ENCODE data around the gene PAFAH1B2. TPM values are rescaled to one million over a fixed set of nuclear protein-coding genes. Genes with fewer than 3 reads are reported as not detected.

PAFAH1B2 gene
- total and polyA plus RNA-seq, 2 of the 8 experiments (the other 6 are each of a cell fraction or from before 2014, with no cell fraction given): 38.2 to 161 TPM

- Histone ChIP-seq H3K79me2 (ENCODE audit: control insufficient read depth in 1 of 2, insufficient read depth in 2 of 2, low read length in 2 of 2) (no peaks in the 10 kb centered on the region), H3K27me3 (replicated peaks in 1 of 4; ENCODE audit: control insufficient read depth in 3 of 4, extremely low read depth in 1 of 4, insufficient read depth in 3 of 4, low read length in 3 of 4) (no peaks in the 10 kb centered on the region), H4K91ac (replicated peaks; ENCODE audit: insufficient read length, low read length) (no peak overlapping the region), H2AFZ (ENCODE audit: low read length) (no peak overlapping the region), H3K36me3 (ENCODE audit: control insufficient read depth in 2 of 4, insufficient read depth in 4 of 4, low read length in 3 of 4) (no peaks in the 10 kb centered on the region), H4K20me1 (replicated peaks in 1 of 2; ENCODE audit: control insufficient read depth in 1 of 2, insufficient read depth in 2 of 2, low read length in 2 of 2) (no peaks in the 10 kb centered on the region), H3K23me2 (ENCODE audit: low read depth, low read length) (no peaks in the 10 kb centered on the region), H3K79me1 (ENCODE audit: low read depth, low read length) (no peaks in the 10 kb centered on the region), H2BK15ac (ENCODE audit: low read length) (no peak overlapping the region), H2BK120ac (replicated peaks; ENCODE audit: low read depth, low read length) (no peak overlapping the region), H3K4me3 (ENCODE audit: extremely low read depth in 1 of 4, insufficient read depth in 2 of 4, low read depth in 3 of 4, low read length in 4 of 4) (no peak overlapping the region), H2BK20ac (ENCODE audit: low read length) (no peak overlapping the region), H4K5ac (ENCODE audit: insufficient read length, low read depth, low read length) (no peak overlapping the region), H3K23ac (ENCODE audit: insufficient read length) (no peak overlapping the region), H2BK5ac (ENCODE audit: low read depth, low read length) (no peak overlapping the region), H3K9me3 (ENCODE audit: insufficient read depth in 2 of 2, low read depth in 1 of 2, low read length in 1 of 2) (no peaks in the 10 kb centered on the region), H2BK12ac (ENCODE audit: low read depth, low read length) (no peak overlapping the region), H4K8ac (ENCODE audit: extremely low read depth, insufficient read depth, low read length) (no peak overlapping the region), H3K14ac (ENCODE audit: insufficient read length) (no peak overlapping the region), H3K27ac (ENCODE audit: low read depth, low read length) (no peak overlapping the region), H3K4me2 (ENCODE audit: insufficient read depth in 1 of 2, low read depth in 2 of 2, low read length in 2 of 2) (no peak overlapping the region), H3K18ac (ENCODE audit: extremely low read depth, low read length) (no peak overlapping the region), H3K4me1 (replicated peaks in 1 of 4; ENCODE audit: control insufficient read depth in 3 of 4, insufficient read depth in 4 of 4, low read length in 3 of 4) (no peaks in the 10 kb centered on the region), H3K4ac (replicated peaks; ENCODE audit: insufficient read length, low read depth, low read length) (no peak overlapping the region), H2AK5ac (ENCODE audit: low read depth, low read length) (no peak overlapping the region), H3K56ac (replicated peaks; ENCODE audit: insufficient read length, low read depth, low read length) (no peak overlapping the region), H3K9ac (replicated peaks in 1 of 4; ENCODE audit: extremely low read depth in 1 of 4, low read depth in 3 of 4, low read length in 3 of 4) (no peak overlapping the region)
- ChIA-PET POLR2A (ENCODE audit: partially characterized antibody) (no interaction called here), CTCF (ENCODE audit: partially characterized antibody) (no interaction called here)
- FAIRE-seq (no peak), DNase-seq (ENCODE audit: low read depth in 1 of 2, low spot score in 2 of 2) (no peak)
- no peak for TF ChIP-seq MAFK (IDR thresholded peaks at IDR 0.05; ENCODE audit: low read depth, low read length)
- TF ChIP-seq EP300 (IDR thresholded peaks at IDR 0.05; ENCODE audit: borderline replicate concordance in 1 of 2, low read depth in 2 of 2, low read length in 2 of 2): no peak
- no peak for TF ChIP-seq YY1 (IDR thresholded peaks at IDR 0.05; ENCODE audit: low read depth, low read length)
- no peak for TF ChIP-seq JUN (IDR thresholded peaks at IDR 0.05; ENCODE audit: low read depth, low read length)
- TF ChIP-seq TAF7 (optimal IDR thresholded peaks at IDR 0.05; ENCODE audit: borderline replicate concordance, low read depth, low read length): no peak
- no peak for TF ChIP-seq RNF2 (IDR thresholded peaks at IDR 0.05; ENCODE audit: borderline replicate concordance, low read depth, low read length, missing control alignments, poor library complexity, severe bottlenecking)
- no peak for TF ChIP-seq TAF1 (IDR thresholded peaks at IDR 0.05; ENCODE audit: low read depth, low read length)
- no peak for TF ChIP-seq SRF (IDR thresholded peaks at IDR 0.05; ENCODE audit: low read depth, low read length)
- no peak for TF ChIP-seq TBP (IDR thresholded peaks at IDR 0.05; ENCODE audit: low read depth, low read length)
- TF ChIP-seq POLR2AphosphoS5 (IDR thresholded peaks at IDR 0.05; ENCODE audit: low read depth, low read length): no peak
- no peak for TF ChIP-seq SIRT6 (IDR thresholded peaks at IDR 0.05; ENCODE audit: low read length)
- no peak for TF ChIP-seq HDAC2 (IDR thresholded peaks at IDR 0.05; ENCODE audit: borderline replicate concordance in 1 of 2, low read depth in 2 of 2, low read length in 2 of 2)
- no peak for TF ChIP-seq RXRA (IDR thresholded peaks at IDR 0.05; ENCODE audit: insufficient read depth, low read depth, low read length)
- TF ChIP-seq RFX5 (IDR thresholded peaks at IDR 0.05; ENCODE audit: borderline replicate concordance, low read depth, low read length): no peak
- TF ChIP-seq POU5F1 (IDR thresholded peaks at IDR 0.05; ENCODE audit: low read depth, low read length): no peak
- 91% methylated on average over 7 of the region's 7 CpGs; no CpG with 5 or more reads in 1 of the 2 experiments for WGBS, 2 experiments (ENCODE audit: extremely low coverage in 1 of 2, insufficient coverage in 1 of 2, insufficient read length in 1 of 2, insufficient replicate concordance in 2 of 2, low coverage in 1 of 2, low lambda C conversion rate in 2 of 2, missing lambda C conversion rate in 1 of 2)
Measured at GRCh38 chr11:117130879-117131278, 13.2 kb upstream of the PAFAH1B2 start.

Measured in H1 (cell line).